HL-60 (cell line): ENCODE measurements around the gene CNIH2.

ENCODE experiments used
- GABPA ChIP-seq: IDR thresholded peaks from 2 replicates; pipeline ENCODE4 v1.6.1; 2012; ENCODE audit warnings: low read depth
- POLR2AphosphoS5 ChIP-seq: IDR thresholded peaks from 2 replicates; pipeline ENCODE4 v1.6.1; 2012; ENCODE audit warnings: low read depth
- TF ChIP-seq, protein P1 (sequence below): IDR thresholded peaks from one replicate; pipeline ENCODE4 v1.5.1; 2011; ENCODE audit warnings: low read length, control low read depth, inconsistent platforms; ENCODE audit not compliant: insufficient read depth

DNA sequence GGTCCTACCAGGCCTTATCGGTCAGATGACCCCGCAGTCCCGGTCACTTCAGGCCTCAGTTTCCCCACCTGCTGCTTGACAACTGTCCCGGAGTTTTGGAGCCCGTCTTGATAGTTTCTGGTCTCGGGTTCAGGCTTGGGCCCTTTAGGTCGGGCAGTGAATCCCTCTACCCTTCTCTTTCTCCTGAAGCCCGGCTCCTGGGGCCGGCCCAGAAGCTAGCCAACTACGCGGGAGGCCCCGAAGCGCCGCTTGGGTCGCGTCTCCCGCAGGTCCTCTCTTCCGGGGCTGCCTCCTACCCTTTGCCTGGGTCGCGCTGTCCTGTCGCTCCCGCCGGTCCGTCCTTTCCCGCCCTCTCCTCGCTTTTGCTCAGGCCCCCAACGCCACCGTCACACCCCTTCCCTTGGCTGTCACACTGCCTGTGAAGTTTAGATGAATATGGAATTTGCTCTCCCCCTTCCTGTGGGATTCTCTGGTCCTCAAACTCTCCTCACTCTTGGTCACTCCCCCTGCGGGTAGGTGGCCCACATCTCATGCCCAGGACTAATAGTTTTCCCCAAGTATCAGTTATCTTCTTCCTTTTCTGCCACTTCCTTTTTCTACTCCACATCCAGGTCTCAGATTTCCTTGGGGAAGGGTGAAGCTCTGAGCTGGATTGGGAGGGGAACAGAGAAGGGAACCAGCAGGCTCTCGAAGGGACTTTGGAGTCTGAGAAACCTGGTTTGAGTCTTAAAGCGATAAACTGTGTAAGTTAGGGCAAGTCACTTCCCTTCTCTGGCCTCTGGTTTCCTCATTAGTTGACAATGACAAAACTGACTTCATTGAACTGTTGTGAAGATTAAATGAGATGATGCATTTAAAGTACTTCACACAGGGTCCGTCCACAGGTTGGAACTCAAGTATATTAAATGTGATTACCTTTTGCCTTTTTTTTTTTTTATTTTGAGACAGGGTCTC lies 8.7 kb upstream of the CNIH2 start:
- TF ChIP-seq, protein P1, sequence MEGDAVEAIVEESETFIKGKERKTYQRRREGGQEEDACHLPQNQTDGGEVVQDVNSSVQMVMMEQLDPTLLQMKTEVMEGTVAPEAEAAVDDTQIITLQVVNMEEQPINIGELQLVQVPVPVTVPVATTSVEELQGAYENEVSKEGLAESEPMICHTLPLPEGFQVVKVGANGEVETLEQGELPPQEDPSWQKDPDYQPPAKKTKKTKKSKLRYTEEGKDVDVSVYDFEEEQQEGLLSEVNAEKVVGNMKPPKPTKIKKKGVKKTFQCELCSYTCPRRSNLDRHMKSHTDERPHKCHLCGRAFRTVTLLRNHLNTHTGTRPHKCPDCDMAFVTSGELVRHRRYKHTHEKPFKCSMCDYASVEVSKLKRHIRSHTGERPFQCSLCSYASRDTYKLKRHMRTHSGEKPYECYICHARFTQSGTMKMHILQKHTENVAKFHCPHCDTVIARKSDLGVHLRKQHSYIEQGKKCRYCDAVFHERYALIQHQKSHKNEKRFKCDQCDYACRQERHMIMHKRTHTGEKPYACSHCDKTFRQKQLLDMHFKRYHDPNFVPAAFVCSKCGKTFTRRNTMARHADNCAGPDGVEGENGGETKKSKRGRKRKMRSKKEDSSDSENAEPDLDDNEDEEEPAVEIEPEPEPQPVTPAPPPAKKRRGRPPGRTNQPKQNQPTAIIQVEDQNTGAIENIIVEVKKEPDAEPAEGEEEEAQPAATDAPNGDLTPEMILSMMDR, result peak; percentile 4
- no peak for TF ChIP-seq POLR2AphosphoS5
- no peak for TF ChIP-seq GABPA
